A549 (cell line): ENCODE data around the gene NPTX2. TPM values are rescaled to one million over a fixed set of nuclear protein-coding genes. Genes with fewer than 3 reads are reported as not detected.
A peak's percentile ranks its signal among the peaks of the same experiment; 100 is the strongest.

Experiments used
- ATAC-seq, 2 experiments: fragments of 200-7000 bp in 1 of 2; fragments of >200 bp in 1 of 2; cut with Nextera tagmentation in 1 of 2; cut with Tn5 transposase in 1 of 2; 3 replicates each; pipeline versions ENCODE4 v1.8.0 to v1.9.1; 2018 to 2020; ENCODE audit warnings: mild to moderate bottlenecking in 1 of 2, moderate library complexity in 1 of 2
- CTCF ChIA-PET: fragments of 300-600 bp; sonication (Branson Sonifier 250); formaldehyde crosslinking; extraction: SDS; loops from one replicate; lab custom pipeline; 2021; ENCODE audit warnings: antibody characterized with exemption, inconsistent platforms; lab: Yijun Ruan, JAX
- POLR2A ChIA-PET: fragments of 350-600 bp; formaldehyde crosslinking; extraction: SDS; loops from one replicate; lab custom pipeline; 2021; ENCODE audit warnings: antibody characterized with exemption, inconsistent platforms; lab: Yijun Ruan, JAX
- DNase-seq, 2 experiments: peaks; one replicate each; pipeline versions ENCODE4 v3.0.0 to v3.0.0-alpha.2; 2011 to 2016; ENCODE audit warnings: low read depth in 1 of 2, low spot score in 1 of 2
- FAIRE-seq: peaks from 2 replicates; lab custom pipeline; 2011; peaks lifted over from hg19 to GRCh38; lab: Jason Lieb, UNC
- H3K27ac ChIP-seq, 2 experiments: fragments of >200 bp; sonication (Bioruptor Twin); formaldehyde crosslinking; 3 replicates each; pipeline ENCODE4 v1.5.1; 2016 to 2017
- H3K4me1 ChIP-seq: fragments of >200 bp; sonication (Bioruptor Twin); formaldehyde crosslinking; 3 replicates; pipeline ENCODE4 v1.6.1; 2016
- H3K4me2 ChIP-seq: fragments of >200 bp; sonication (Bioruptor Twin); formaldehyde crosslinking; 3 replicates; pipeline ENCODE4 v1.6.1; 2016
- H3K4me3 ChIP-seq: fragments of >200 bp; sonication (Bioruptor Twin); formaldehyde crosslinking; 3 replicates; pipeline ENCODE4 v1.5.1; 2016
- H3K9me3 ChIP-seq: fragments of >200 bp; sonication (Bioruptor Twin); formaldehyde crosslinking; 3 replicates; pipeline ENCODE4 v1.6.1; 2016
- CBX2 ChIP-seq: fragments of 200-600 bp; sonication (generic); IDR thresholded peaks from 2 replicates; pipeline ENCODE4 v1.6.1; 2016; ENCODE audit warnings: low read depth, mild to moderate bottlenecking, borderline replicate concordance
- CEBPB ChIP-seq, 2 experiments: fragments of >200 bp in 1 of 2; sonication (Bioruptor Twin) in 1 of 2; formaldehyde crosslinking in 1 of 2; IDR thresholded peaks; 2 replicates each; pipeline ENCODE4 v1.6.1; 2012 to 2016
- EHMT2 ChIP-seq: fragments of 200-600 bp; sonication (generic); IDR thresholded peaks from 2 replicates; pipeline ENCODE4 v1.6.1; 2016; ENCODE audit warnings: antibody characterized with exemption, low read depth, mild to moderate bottlenecking, moderate library complexity
- ESRRA ChIP-seq: fragments of 150-350 bp; IDR thresholded peaks from 2 replicates; pipeline ENCODE4 v1.6.1; 2014; ENCODE audit warnings: mild to moderate bottlenecking, low read length, borderline replicate concordance
- GATA3 ChIP-seq: IDR thresholded peaks from 2 replicates; pipeline ENCODE4 v1.6.1; 2012; ENCODE audit warnings: borderline replicate concordance
- HDAC2 ChIP-seq: fragments of 200-600 bp; sonication (generic); IDR thresholded peaks from 2 replicates; pipeline ENCODE4 v1.6.1; 2016
- HEYL ChIP-seq: fragments of 250-450 bp; sonication (Bioruptor Pico); IDR thresholded peaks from 2 replicates; pipeline ENCODE4 v1.8.0; 2021; ENCODE audit warnings: mild to moderate bottlenecking, moderate library complexity
- HOXA7 ChIP-seq: fragments of 250-450 bp; sonication (Bioruptor Pico); IDR thresholded peaks from 2 replicates; pipeline ENCODE4 v1.5.0; 2020; ENCODE audit warnings: mild to moderate bottlenecking, moderate library complexity
- HOXB13 ChIP-seq: fragments of 250-450 bp; sonication (Bioruptor Pico); IDR thresholded peaks from 2 replicates; pipeline ENCODE4 v1.5.0; 2020; ENCODE audit warnings: low read depth, mild to moderate bottlenecking, moderate library complexity
- JUNB ChIP-seq: fragments of >200 bp; sonication (Bioruptor Twin); formaldehyde crosslinking; IDR thresholded peaks from 2 replicates; pipeline ENCODE4 v1.6.1; 2016
- KDM1A ChIP-seq: fragments of 200-600 bp; sonication (generic); IDR thresholded peaks from 2 replicates; pipeline ENCODE4 v1.6.1; 2016; ENCODE audit warnings: low read depth, mild to moderate bottlenecking
- MAX ChIP-seq: IDR thresholded peaks from 2 replicates; pipeline ENCODE4 v1.6.1; 2012
- MYC ChIP-seq: IDR thresholded peaks from 2 replicates; pipeline ENCODE4 v1.6.1; 2012; ENCODE audit warnings: mild to moderate bottlenecking, inconsistent platforms, low read length, improper control_type of control experiment, borderline replicate concordance
- NPAS2 ChIP-seq: fragments of 250-450 bp; sonication (Bioruptor Pico); IDR thresholded peaks from 2 replicates; pipeline ENCODE4 v1.8.0; 2022; ENCODE audit warnings: mild to moderate bottlenecking, moderate library complexity, borderline replicate concordance
- NR3C1 ChIP-seq: fragments of >200 bp; sonication (Bioruptor Twin); formaldehyde crosslinking; IDR thresholded peaks from 3 replicates; pipeline ENCODE4 v1.6.1; 2017
- PHF8 ChIP-seq: fragments of 200-600 bp; sonication (generic); IDR thresholded peaks from 2 replicates; pipeline ENCODE4 v1.6.1; 2016; ENCODE audit warnings: low read depth, mild to moderate bottlenecking, antibody characterized with exemption, moderate library complexity, borderline replicate concordance
- POLR2A ChIP-seq: IDR thresholded peaks from 2 replicates; pipeline ENCODE4 v1.6.1; 2012; ENCODE audit warnings: mild to moderate bottlenecking, low read length
- RAD21 ChIP-seq, 2 experiments: fragments of >200 bp in 1 of 2; sonication (Bioruptor Twin) in 1 of 2; formaldehyde crosslinking in 1 of 2; IDR thresholded peaks in 1 of 2; conservative IDR thresholded peaks in 1 of 2; 2 replicates in 1 of 2; 3 replicates in 1 of 2; pipeline ENCODE4 v1.6.1; 2012 to 2018; ENCODE audit warnings: inconsistent platforms in 1 of 2
- RARB ChIP-seq: fragments of 250-450 bp; sonication (Bioruptor Pico); IDR thresholded peaks from 2 replicates; pipeline ENCODE4 v1.8.0; 2021; ENCODE audit warnings: mild to moderate bottlenecking, moderate library complexity
- RCOR1 ChIP-seq: fragments of 150-350 bp; IDR thresholded peaks from 2 replicates; pipeline ENCODE4 v1.6.1; 2014; ENCODE audit warnings: antibody characterized with exemption, low read length, low read depth
- REST ChIP-seq: fragments of 200-600 bp; sonication (generic); IDR thresholded peaks from 2 replicates; pipeline ENCODE4 v1.6.1; 2016; ENCODE audit warnings: antibody characterized with exemption, mild to moderate bottlenecking, moderate library complexity
- SMC3 ChIP-seq: fragments of >200 bp; sonication (Bioruptor Twin); formaldehyde crosslinking; IDR thresholded peaks from 3 replicates; pipeline ENCODE4 v1.6.1; 2018; ENCODE audit warnings: inconsistent platforms
- SREBF2 ChIP-seq: fragments of 450-650 bp; IDR thresholded peaks from 2 replicates; pipeline ENCODE4 v1.6.1; 2014; ENCODE audit warnings: mild to moderate bottlenecking, moderate library complexity
- ZFP36 ChIP-seq: fragments of 450-650 bp; IDR thresholded peaks from 2 replicates; pipeline ENCODE4 v1.6.1; 2014; ENCODE audit warnings: borderline replicate concordance; ENCODE audit not compliant: partially characterized antibody
- ZNF302 ChIP-seq: fragments of 250-450 bp; sonication (Bioruptor Pico); IDR thresholded peaks from 2 replicates; pipeline ENCODE4 v1.9.0; 2021; ENCODE audit warnings: inconsistent platforms, mild to moderate bottlenecking, moderate library complexity
- WGBS: methylation state at CpG from one replicate; pipeline ENCODE4 v1.1.6; 2017; ENCODE audit errors: missing lambda C conversion rate; 5-methylcytosine and 5-hydroxymethylcytosine counted together
- polyA minus RNA-seq: library from RNA; depleted of rRNA, polyadenylated mRNA; stranded (reverse); fragments of >200 nt; gene quantifications from 2 replicates; pipeline ENCODE4 v1.2.3, GENCODE V29; 2011; rRNA and poly(A)+ RNA removed
- polyA plus RNA-seq, 4 experiments: library from polyadenylated mRNA; depleted of rRNA in 3 of 4; stranded (reverse); fragments of >200 nt; fragmentation: RNase III in 1 of 4; extraction: RNeasy Plus Mini Kit Qiagen cat#74134 plus additional on column Dnase treatment in 1 of 4; gene quantifications; 2 replicates in 3 of 4; 3 replicates in 1 of 4; pipeline ENCODE4 v1.2.3, GENCODE V29; 2011 to 2017

Gene NPTX2
- polyA plus RNA-seq (2011; rRNA removed) (0.05 TPM in 1 of 2 replicates, not detected in the other), polyA plus RNA-seq (2017; fragmentation: RNase III; extraction: RNeasy Plus Mini Kit Qiagen cat#74134 plus additional on column Dnase treatment) (not detected in 3 replicates), polyA minus RNA-seq (not detected in 2 replicates)
- polyA plus RNA-seq (2012; cell fraction: cytosol; rRNA removed): 0.03 TPM in 2 replicates
- not detected in 2 replicates for polyA plus RNA-seq (2012; cell fraction: nucleus; rRNA removed)

- ChIA-PET CTCF (interaction anchor here (1.7 kb wide), 1 partner anchor 220 kb away, joined by 4 read pairs; no protein-coding TSS in a partner anchor), POLR2A (no interaction called here)
- H3K4me2 ChIP-seq: peak within 1 kb of the TSS; percentile 83; the same call in 2 of the 3 replicates
- H3K4me3 ChIP-seq: no peak within 1 kb of the TSS
- H3K27ac ChIP-seq: no peak within 1 kb of the TSS
- DNase-seq: no peak
- no peak for FAIRE-seq
- 86% methylated on average over 53 of the region's 130 CpGs for WGBS
- no peaks in the 10 kb centered on the region for H3K9me3 ChIP-seq
- peak; percentile 57 to 79; a peak in 4 of 6 replicates for ATAC-seq
- TF ChIP-seq MYC (no peak), PHF8 (no peak), RAD21 (conservative IDR thresholded peaks at IDR 0.05 in 1 of 2, IDR thresholded peaks at IDR 0.05 in 1 of 2) (no peak), RARB (no peak), RCOR1 (no peak), ESRRA (no peak), SMC3 (no peak), HOXA7 (CRISPR knock-in tag) (no peak)
- H3K4me1 ChIP-seq: peaks cover 20% of the 10 kb centered on the region; the same call in 2 of the 3 replicates
These were observed at the start of gene NPTX2 for GRCh38 chr7:98617051-98617959. Gene NPTX2, plus strand, starts transcription at chr7:98617285. Its CDS starts 177 bp downstream, at chr7:98617462.

GRCh38 chr7:98567991-98568390 is 49.1 kb upstream of the NPTX2 start:
- no peak overlapping the region for H3K27ac ChIP-seq
- H3K4me2 ChIP-seq: no peak overlapping the region
- H3K4me3 ChIP-seq: no peak overlapping the region
- TF ChIP-seq SREBF2: no peak
- no peak for TF ChIP-seq HDAC2
- TF ChIP-seq ESRRA: no peak
- H3K9me3 ChIP-seq: peaks cover 18% of the 10 kb centered on the region
- FAIRE-seq (no peak), DNase-seq (no peak), ATAC-seq (no peak)
- no peaks in the 10 kb centered on the region for H3K4me1 ChIP-seq
- CTCF ChIA-PET: no interaction called here
- POLR2A ChIA-PET: no interaction called here
- 43% methylated on average over 7 of the region's 7 CpGs for WGBS

GRCh38 chr7:98568891-98569290 is 48.2 kb upstream of the NPTX2 start:
- POLR2A ChIA-PET: no interaction called here
- CTCF ChIA-PET: no interaction called here
- H3K4me2 ChIP-seq: no peak overlapping the region
- TF ChIP-seq ESRRA: no peak
- no peak for TF ChIP-seq NPAS2 (CRISPR knock-in tag)
- TF ChIP-seq MAX: no peak
- TF ChIP-seq EHMT2: no peak
- no peak for TF ChIP-seq SMC3
- TF ChIP-seq ZFP36: no peak
- TF ChIP-seq CEBPB (IDR thresholded peaks at IDR 0.05): no peak
- TF ChIP-seq POLR2A: no peak
- TF ChIP-seq REST: no peak
- TF ChIP-seq KDM1A: no peak
- TF ChIP-seq HOXB13: no peak
- no peak for TF ChIP-seq GATA3
- TF ChIP-seq ZNF302 (CRISPR knock-in tag): no peak
- TF ChIP-seq HEYL: no peak
- TF ChIP-seq JUNB: no peak
- TF ChIP-seq NR3C1: no peak
- TF ChIP-seq SREBF2: no peak
- TF ChIP-seq CBX2: no peak
- H3K27ac ChIP-seq: no peak overlapping the region
- no peak overlapping the region for H3K4me3 ChIP-seq
- 26% methylated on average over 8 of the region's 8 CpGs for WGBS
- no peak for FAIRE-seq
- DNase-seq: no peak
- no peak for ATAC-seq
- H3K4me1 ChIP-seq: no peaks in the 10 kb centered on the region
- H3K9me3 ChIP-seq: peaks cover 16% of the 10 kb centered on the region
